GM21367 (cell line): ENCODE data around the gene MAST4.
"Not testable (repeated sequence)": the region's sequence is repeated elsewhere in the genome, so short reads cannot be mapped to it uniquely, and the experiment has no call there.

Experiments
- ATAC-seq: cut with Tn5 transposase; IDR thresholded peaks from one replicate; pipeline ENCODE4 v1.9.1; 2021; ENCODE audit not compliant: unreplicated experiment

The MAST4 gene

GRCh38 chr5:66694036-66694435, 97.8 kb downstream of the MAST4 start:
- ATAC-seq: no peak

GRCh38 chr5:66695840-66696239, 99.6 kb downstream of the MAST4 start:
- not testable (repeated sequence) for ATAC-seq

- ATAC-seq: no peak
Measured at GRCh38 chr5:66697796-66698564, 101.8 kb downstream of the MAST4 start.

- ATAC-seq: peak; percentile 84
Measured at GRCh38 chr5:66701244-66701643, 105.1 kb downstream of the MAST4 start.

GRCh38 chr5:66702426-66702825, 106.2 kb downstream of the MAST4 start:
- ATAC-seq: no peak

GRCh38 chr5:66704790-66705425, 108.7 kb downstream of the MAST4 start:
- ATAC-seq: no peak

- no peak for ATAC-seq
Measured at GRCh38 chr5:66708368-66708767, 112.2 kb downstream of the MAST4 start.

- no peak for ATAC-seq
Measured at GRCh38 chr5:66710557-66711088, 114.4 kb downstream of the MAST4 start.

- no peak for ATAC-seq
Measured at GRCh38 chr5:66713998-66714397, 117.8 kb downstream of the MAST4 start.

GRCh38 chr5:66717455-66718373, 121.5 kb downstream of the MAST4 start:
- ATAC-seq: no peak

GRCh38 chr5:66718374-66719002, 122.3 kb downstream of the MAST4 start:
- no peak for ATAC-seq

- ATAC-seq: no peak
Measured at GRCh38 chr5:66720780-66721179, 124.6 kb downstream of the MAST4 start.

- ATAC-seq: no peak
Measured at GRCh38 chr5:66722686-66723085, 126.5 kb downstream of the MAST4 start.

- ATAC-seq: no peak
Measured at GRCh38 chr5:66724349-66725139, 128.4 kb downstream of the MAST4 start.

- ATAC-seq: no peak
Measured at GRCh38 chr5:66727630-66728029, 131.4 kb downstream of the MAST4 start.

GRCh38 chr5:66728049-66728448, 131.9 kb downstream of the MAST4 start:
- ATAC-seq: no peak

- no peak for ATAC-seq
Measured at GRCh38 chr5:66737096-66737495, 140.9 kb downstream of the MAST4 start.

- no peak for ATAC-seq
Measured at GRCh38 chr5:66738136-66738535, 141.9 kb downstream of the MAST4 start.

- ATAC-seq: no peak
Measured at GRCh38 chr5:66739021-66739420, 142.8 kb downstream of the MAST4 start.

- ATAC-seq: no peak
Measured at GRCh38 chr5:66739951-66740350, 143.8 kb downstream of the MAST4 start.
